B cell (primary cell): Measurements from ENCODE around the gene LKAAEAR1. TPM values are rescaled to one million over a fixed set of nuclear protein-coding genes. Genes with fewer than 3 reads are reported as not detected.

Experiments
- ATAC-seq: fragments of 200-7000 bp; cut with Tn5 transposase; one replicate; pipeline ENCODE4 v1.10.0; 2021; ENCODE audit warnings: low read depth, mild to moderate bottlenecking, moderate number of reproducible peaks, moderate library complexity
- CTCF ChIA-PET: fragments of 350-600 bp; sonication (Branson Sonifier 250); formaldehyde crosslinking; loops from one replicate; lab custom pipeline; 2021; ENCODE audit warnings: antibody characterized with exemption, inconsistent platforms; lab: Charles Lee
- POLR2A ChIA-PET: fragments of 350-600 bp; sonication (Branson Sonifier 250); formaldehyde crosslinking; loops from one replicate; lab custom pipeline; 2021; ENCODE audit warnings: antibody characterized with exemption; lab: Charles Lee
- DNase-seq: peaks from one replicate; pipeline ENCODE4 v3.0.0; 2013
- H2AFZ ChIP-seq: 2 replicates; pipeline ENCODE4 v1.6.1; 2012; ENCODE audit warnings: mild to moderate bottlenecking, low read depth, low read length; ENCODE audit not compliant: insufficient read depth, poor library complexity, severe bottlenecking
- H3K27ac ChIP-seq, 2 donors: 1 replicate in 1 of 2; 2 replicates in 1 of 2; pipeline ENCODE4 v1.5.1; 2012 to 2013; ENCODE audit warnings: low read length in 2 of 2, mild to moderate bottlenecking in 2 of 2, moderate library complexity in 1 of 2
- H3K27me3 ChIP-seq, 4 experiments: fragments of 200-600 bp in 1 of 4; sonication (generic) in 1 of 4; replicated peaks in 1 of 4; 1 replicate in 2 of 4; 2 replicates in 2 of 4; pipeline versions ENCODE4 v1.6.1 to v1.7.0; 2013 to 2016; ENCODE audit warnings: low read length in 3 of 4, mild to moderate bottlenecking in 2 of 4, mixed read lengths in 1 of 4, moderate library complexity in 1 of 4; ENCODE audit not compliant: insufficient read depth in 4 of 4, control insufficient read depth in 3 of 4; ENCODE audit errors: control extremely low read depth in 1 of 4
- H3K36me3 ChIP-seq, 2 experiments: replicated peaks in 1 of 2; 1 replicate in 1 of 2; 2 replicates in 1 of 2; pipeline versions ENCODE4 v1.6.1 to v1.7.1; 2013; ENCODE audit warnings: low read length in 1 of 2; ENCODE audit not compliant: insufficient read depth in 2 of 2, control insufficient read depth in 1 of 2; ENCODE audit errors: control extremely low read depth in 1 of 2, extremely low read depth in 1 of 2
- H3K4me1 ChIP-seq, 2 donors: fragments of 200-600 bp in 1 of 2; sonication (generic) in 1 of 2; 1 replicate in 1 of 2; 2 replicates in 1 of 2; pipeline versions ENCODE4 v1.5.1 to v1.6.1; 2013 to 2017; ENCODE audit warnings: low read length in 2 of 2; ENCODE audit not compliant: control insufficient read depth in 2 of 2, insufficient read depth in 2 of 2
- H3K4me2 ChIP-seq: replicated peaks from 2 replicates; pipeline ENCODE3; 2012; ENCODE audit warnings: mild to moderate bottlenecking, low read depth, low read length; ENCODE audit not compliant: poor library complexity, severe bottlenecking
- H3K4me3 ChIP-seq, 5 experiments: fragments of 200-600 bp in 1 of 5; sonication (generic) in 1 of 5; 1 replicate in 3 of 5; 2 replicates in 2 of 5; pipeline versions ENCODE4 v1.5.1 to v1.7.0; 2011 to 2016; ENCODE audit warnings: low read length in 4 of 5, mild to moderate bottlenecking in 4 of 5, low read depth in 2 of 5, control low read depth in 1 of 5, moderate library complexity in 1 of 5; ENCODE audit not compliant: insufficient read depth in 1 of 5; ENCODE audit errors: control extremely low read depth in 1 of 5, extremely low read depth in 1 of 5
- H3K79me2 ChIP-seq: fragments of 200-600 bp; sonication (generic); one replicate; pipeline ENCODE4 v1.6.0; 2016; ENCODE audit warnings: low read length; ENCODE audit not compliant: control insufficient read depth, insufficient read depth
- H3K9ac ChIP-seq: fragments of 200-600 bp; sonication (generic); 2 replicates; pipeline ENCODE4 v1.6.1; 2017; ENCODE audit warnings: mild to moderate bottlenecking, low read length, moderate library complexity
- H3K9me3 ChIP-seq, 3 donors: one replicate each; pipeline versions ENCODE4 v1.6.1 to v1.7.1; 2013; ENCODE audit warnings: low read length in 2 of 3; ENCODE audit not compliant: control insufficient read depth in 2 of 3, insufficient read depth in 1 of 3; ENCODE audit errors: control extremely low read depth in 1 of 3
- H4K20me1 ChIP-seq: 2 replicates; pipeline ENCODE4 v1.6.0; 2012; ENCODE audit warnings: mild to moderate bottlenecking, low read length; ENCODE audit not compliant: insufficient read depth, control insufficient read depth, poor library complexity, severe bottlenecking
- H3K27ac Mint-ChIP-seq: one replicate; pipeline ENCODE4 v1.8.0; 2021; ENCODE audit warnings: mixed read lengths
- H3K27me3 Mint-ChIP-seq: one replicate; pipeline ENCODE4 v1.8.0; 2021; ENCODE audit warnings: mixed read lengths
- H3K4me1 Mint-ChIP-seq: one replicate; pipeline ENCODE4 v1.8.0; 2021; ENCODE audit warnings: mixed read lengths
- H3K4me3 Mint-ChIP-seq: one replicate; pipeline ENCODE4 v1.8.0; 2021; ENCODE audit warnings: mixed read lengths
- H3K9me3 Mint-ChIP-seq: one replicate; pipeline ENCODE4 v1.8.0; 2022; ENCODE audit warnings: mixed read lengths; ENCODE audit not compliant: insufficient read depth
- EZH2 ChIP-seq: IDR thresholded peaks from 2 replicates; pipeline ENCODE4 v1.6.1; 2012; ENCODE audit warnings: borderline replicate concordance, low read depth, mild to moderate bottlenecking, moderate library complexity, low read length; ENCODE audit not compliant: insufficient read depth, poor library complexity, severe bottlenecking
- WGBS: methylation state at CpG from one replicate; pipeline ENCODE4 v1.1.5; 2013; ENCODE audit warnings: missing lambda C conversion rate; ENCODE audit not compliant: insufficient coverage; 5-methylcytosine and 5-hydroxymethylcytosine counted together
- intact Hi-C: fragments of 100-400 bp; cut with micrococcal nuclease; formaldehyde crosslinking; loops from one replicate; pipeline ENCODE4 v1.10.0; 2022
- polyA plus RNA-seq: library from polyadenylated mRNA; depleted of rRNA; stranded (reverse); fragments of >200 nt; gene quantifications from 2 replicates; pipeline ENCODE4 v1.2.3, GENCODE V29; 2012
- total RNA-seq, 2 donors: library from RNA; stranded (reverse); fragments of 120-200 nt in 1 of 2; gene quantifications; 1 replicate in 1 of 2; 2 replicates in 1 of 2; pipeline versions ENCODE4 v1.2.3 to v1.2.4, GENCODE V29; 2013 to 2022
- TF ChIP-seq, protein P1 (sequence below): fragments of 200-600 bp; IDR thresholded peaks from one replicate; pipeline ENCODE4 v1.8.0; 2022; ENCODE audit warnings: antibody characterized with exemption, mild to moderate bottlenecking

The LKAAEAR1 gene
- total and polyA plus RNA-seq, 2 donors (not counting 1 experiment from before 2014, with no cell fraction given) = 1.9 TPM; not detected in 1

DNA sequence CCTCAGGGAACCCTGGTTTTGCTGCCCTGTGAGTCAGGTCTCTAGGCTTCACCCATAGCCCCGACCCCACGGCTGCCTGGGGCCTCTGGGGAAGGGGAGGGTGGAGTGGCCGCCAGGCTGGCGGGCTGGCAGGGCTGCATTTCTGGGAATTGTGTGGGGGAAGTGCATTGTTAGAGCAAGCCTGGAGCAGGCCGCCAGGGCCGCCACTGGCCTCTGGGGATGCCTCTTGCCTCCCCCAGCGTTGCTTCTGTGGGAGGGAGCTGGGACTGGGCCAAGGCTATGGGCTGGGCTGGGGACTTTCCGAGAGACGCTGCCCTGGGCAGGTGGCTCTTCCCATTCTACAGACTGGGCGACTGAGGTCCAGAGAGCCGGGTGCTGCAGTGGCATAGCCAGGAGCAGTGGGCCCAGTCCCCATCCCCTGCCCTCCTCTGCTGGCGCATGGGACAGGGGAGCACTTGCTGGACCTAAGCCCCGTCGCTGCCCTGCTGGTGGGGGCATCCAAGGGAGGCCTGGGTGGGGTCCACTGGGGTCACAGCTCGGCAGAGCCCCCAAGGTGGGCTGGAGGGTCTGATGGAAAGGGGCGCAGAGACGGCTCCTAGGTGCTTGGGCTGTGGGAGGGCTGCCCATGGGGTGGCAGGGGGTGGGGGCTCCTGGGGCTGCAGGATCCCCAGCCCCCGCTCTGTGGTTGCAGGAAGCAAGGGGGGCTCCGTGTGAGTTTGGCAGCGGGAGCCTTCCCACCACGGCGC, 28.1 kb downstream of the LKAAEAR1 start:
- POLR2A ChIA-PET = no interaction called here
- Histone ChIP-seq H3K36me3 (no peaks in the 10 kb centered on the region), H3K4me2 (no peak overlapping the region), H3K79me2 (no peaks in the 10 kb centered on the region), H3K4me1 (peaks cover 9 to 18% of the 10 kb centered on the region in 2 donors), H3K27ac (no peak overlapping the region), H4K20me1 (no peaks in the 10 kb centered on the region), H3K27me3 (peaks cover 0 to 52% (median 18%) of the 10 kb centered on the region in 4 experiments), H2AFZ (no peak overlapping the region), H3K9ac (no peak overlapping the region), H3K4me3 (no peak overlapping the region), H3K9me3 (peaks cover 0 to 8% (median 0%) of the 10 kb centered on the region in 3 donors)
- CTCF ChIA-PET = no interaction called here
- H3K4me3 Mint-ChIP-seq = no peak overlapping the region
- H3K4me1 Mint-ChIP-seq = peaks cover 15% of the 10 kb centered on the region
- WGBS = 48% methylated on average over 22 of the region's 22 CpGs
- DNase-seq = no peak
- TF ChIP-seq EZH2 = no peak
- TF ChIP-seq, protein P1, sequence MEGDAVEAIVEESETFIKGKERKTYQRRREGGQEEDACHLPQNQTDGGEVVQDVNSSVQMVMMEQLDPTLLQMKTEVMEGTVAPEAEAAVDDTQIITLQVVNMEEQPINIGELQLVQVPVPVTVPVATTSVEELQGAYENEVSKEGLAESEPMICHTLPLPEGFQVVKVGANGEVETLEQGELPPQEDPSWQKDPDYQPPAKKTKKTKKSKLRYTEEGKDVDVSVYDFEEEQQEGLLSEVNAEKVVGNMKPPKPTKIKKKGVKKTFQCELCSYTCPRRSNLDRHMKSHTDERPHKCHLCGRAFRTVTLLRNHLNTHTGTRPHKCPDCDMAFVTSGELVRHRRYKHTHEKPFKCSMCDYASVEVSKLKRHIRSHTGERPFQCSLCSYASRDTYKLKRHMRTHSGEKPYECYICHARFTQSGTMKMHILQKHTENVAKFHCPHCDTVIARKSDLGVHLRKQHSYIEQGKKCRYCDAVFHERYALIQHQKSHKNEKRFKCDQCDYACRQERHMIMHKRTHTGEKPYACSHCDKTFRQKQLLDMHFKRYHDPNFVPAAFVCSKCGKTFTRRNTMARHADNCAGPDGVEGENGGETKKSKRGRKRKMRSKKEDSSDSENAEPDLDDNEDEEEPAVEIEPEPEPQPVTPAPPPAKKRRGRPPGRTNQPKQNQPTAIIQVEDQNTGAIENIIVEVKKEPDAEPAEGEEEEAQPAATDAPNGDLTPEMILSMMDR = no peak
- H3K9me3 Mint-ChIP-seq = no peaks in the 10 kb centered on the region
- intact Hi-C loops = no loop called here
- ATAC-seq = no peak
- H3K27ac Mint-ChIP-seq = peak overlapping the region; percentile 26
- peaks cover 23% of the 10 kb centered on the region for H3K27me3 Mint-ChIP-seq

DNA sequence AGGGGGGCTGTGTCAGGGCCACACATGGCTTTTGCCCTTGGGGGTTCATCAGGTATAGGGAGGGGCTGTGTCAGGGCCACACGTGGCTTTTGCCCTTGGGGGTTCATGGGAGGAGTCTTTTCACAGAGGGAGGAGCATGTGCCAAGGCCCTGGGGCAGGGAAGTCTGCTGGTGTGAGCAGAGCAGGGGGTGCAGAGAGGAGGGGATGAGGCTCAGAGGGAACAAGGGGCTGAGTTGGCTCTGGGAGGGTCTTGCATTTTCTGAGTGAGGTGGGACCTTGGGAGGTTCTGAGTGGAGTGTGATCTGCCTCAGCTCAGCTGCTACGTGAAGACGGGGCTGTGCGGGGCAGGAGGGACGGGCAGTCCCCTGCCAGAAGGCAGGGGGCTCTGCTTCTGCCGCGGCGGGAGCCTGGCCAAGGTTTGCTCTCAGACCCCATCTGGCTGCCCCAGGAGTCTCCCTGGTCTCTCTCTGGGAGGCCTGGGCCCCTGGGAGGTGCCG, 28.8 kb downstream of the LKAAEAR1 start:
- ATAC-seq (no peak), DNase-seq (no peak)
- Mint-ChIP-seq H3K27me3 (peaks cover 26% of the 10 kb centered on the region), H3K27ac (no peak overlapping the region), H3K4me1 (peaks cover 15% of the 10 kb centered on the region), H3K4me3 (no peak overlapping the region), H3K9me3 (no peaks in the 10 kb centered on the region)
- H3K79me2 ChIP-seq = no peaks in the 10 kb centered on the region
- H2AFZ ChIP-seq = no peak overlapping the region
- H3K9ac ChIP-seq = no peak overlapping the region
- no peaks in the 10 kb centered on the region for H4K20me1 ChIP-seq
- CTCF ChIA-PET = interaction anchor here (1.3 to 2.3 kb wide), 3 partner anchors 17 to 28 kb away, joined by 4 to 10 read pairs (median 6); partner anchors contain the start of genes OPRL1 and RGS19
- intact Hi-C loops = no loop called here
- peaks cover 0 to 14% (median 0%) of the 10 kb centered on the region in 3 donors for H3K9me3 ChIP-seq
- peaks cover 11 to 18% of the 10 kb centered on the region in 2 donors for H3K4me1 ChIP-seq
- WGBS = 83% methylated on average over 9 of the region's 9 CpGs
- H3K27ac ChIP-seq = no peak overlapping the region
- H3K36me3 ChIP-seq = no peaks in the 10 kb centered on the region
- POLR2A ChIA-PET = no interaction called here
- H3K27me3 ChIP-seq = peaks cover 0 to 59% (median 21%) of the 10 kb centered on the region in 4 experiments
- TF ChIP-seq EZH2 = no peak
- TF ChIP-seq, protein P1 = no peak
- no peak overlapping the region for H3K4me2 ChIP-seq
- no peak overlapping the region for H3K4me3 ChIP-seq
